HCT116 (cell line): ENCODE results near the gene MRPS27. TPM values are rescaled to one million over a fixed set of nuclear protein-coding genes. Genes with fewer than 3 reads are reported as not detected.

Experiments used
- ATAC-seq: fragments of 200-7000 bp; cut with Tn5 transposase; 2 replicates; pipeline ENCODE4 v1.9.1; 2020; ENCODE audit warnings: mild to moderate bottlenecking, moderate library complexity
- Bru-seq: library from RNA; stranded (reverse); fragments of 400-500 nt; gene quantifications from one replicate; lab custom pipeline; 2021; lab: Mats Ljungman, UMichigan
- BruChase-seq, 2 experiments: library from RNA; stranded (reverse); fragments of 400-500 nt; gene quantifications; one replicate each; lab custom pipeline; 2021; lab: Mats Ljungman, UMichigan
- BruUV-seq: library from RNA; stranded (reverse); fragments of 400-500 nt; replicated peaks from 2 replicates; lab custom pipeline; 2021; lab: Mats Ljungman, UMichigan
- CTCF ChIA-PET: fragments of 300-600 bp; sonication (Branson Sonifier 250); formaldehyde crosslinking; loops from one replicate; lab custom pipeline; 2021; ENCODE audit warnings: antibody characterized with exemption; lab: Charles Lee
- POLR2A ChIA-PET: fragments of 300-600, 350-600 bp; sonication (Branson Sonifier 250); formaldehyde crosslinking; loops from one replicate; lab custom pipeline; 2021; ENCODE audit warnings: antibody characterized with exemption; lab: Charles Lee
- RAD21 ChIA-PET, 2 experiments: fragments of 300-600 bp; sonication (Branson Sonifier 250); formaldehyde crosslinking; loops; one replicate each; lab custom pipeline; 2023; ENCODE audit warnings: low total read pairs in 2 of 2; ENCODE audit not compliant: uncharacterized antibody in 2 of 2, unreplicated experiment in 2 of 2, low non-redundant PET in 1 of 2; lab: Charles Lee
- DNase-seq: peaks from one replicate; pipeline ENCODE4 v3.0.0-alpha.2; 2010; ENCODE audit warnings: low read depth, low spot score
- H2AFZ ChIP-seq: fragments of 200-600 bp; shearing (Covaris generic), sonication (generic); 2 replicates; pipeline ENCODE4 v1.6.1; 2017; ENCODE audit warnings: low read depth, mixed run types, mixed read lengths, antibody characterized with exemption, low read length; ENCODE audit not compliant: poor library complexity, severe bottlenecking
- H3K27ac ChIP-seq: 2 replicates; pipeline ENCODE4 v1.5.1; 2012; ENCODE audit warnings: low read depth, low read length
- H3K27me3 ChIP-seq: fragments of 200-600 bp; sonication (generic); 2 replicates; pipeline ENCODE4 v1.6.1; 2016; ENCODE audit warnings: mixed run types, low read length, mixed read lengths; ENCODE audit not compliant: insufficient read depth
- H3K36me3 ChIP-seq, 2 experiments: fragments of 200-500 bp in 1 of 2; fragments of 200-600 bp in 1 of 2; sonication (Bioruptor generic) in 1 of 2; sonication (generic) in 1 of 2; 2 replicates each; pipeline versions ENCODE4 v1.5.1 to v1.6.1; 2014 to 2016; ENCODE audit warnings: low read length in 2 of 2, inconsistent platforms in 1 of 2, mixed read lengths in 1 of 2, mixed run types in 1 of 2; ENCODE audit not compliant: insufficient read depth in 2 of 2, control insufficient read depth in 1 of 2
- H3K4me1 ChIP-seq, 2 experiments: fragments of 200-600 bp in 1 of 2; sonication (generic) in 1 of 2; 2 replicates each; pipeline versions ENCODE4 v1.5.1 to v1.6.1; 2012 to 2017; ENCODE audit warnings: low read length in 2 of 2, inconsistent platforms in 1 of 2, mild to moderate bottlenecking in 1 of 2, mixed read lengths in 1 of 2, mixed run types in 1 of 2, moderate library complexity in 1 of 2; ENCODE audit not compliant: insufficient read depth in 2 of 2, control insufficient read depth in 1 of 2
- H3K4me2 ChIP-seq: fragments of 200-600 bp; sonication (generic); 2 replicates; pipeline ENCODE4 v1.6.1; 2017; ENCODE audit warnings: mixed run types, low read length, mixed read lengths
- H3K4me3 ChIP-seq, 2 experiments: fragments of 200-600 bp in 1 of 2; sonication (generic) in 1 of 2; replicated peaks in 1 of 2; 2 replicates each; pipeline ENCODE4 v1.5.1; 2011 to 2016; ENCODE audit warnings: low read length in 2 of 2, control low read depth in 1 of 2, low read depth in 1 of 2, mild to moderate bottlenecking in 1 of 2, mixed read lengths in 1 of 2, mixed run types in 1 of 2
- H3K79me2 ChIP-seq: fragments of 200-600 bp; sonication (generic); 2 replicates; pipeline ENCODE4 v1.6.1; 2017; ENCODE audit warnings: mild to moderate bottlenecking, mixed run types, low read length, moderate library complexity, mixed read lengths; ENCODE audit not compliant: insufficient read depth
- H3K9ac ChIP-seq: fragments of 200-600 bp; sonication (generic); 2 replicates; pipeline ENCODE4 v1.6.1; 2016; ENCODE audit warnings: low read length, mixed read lengths
- H3K9me2 ChIP-seq: fragments of 200-600 bp; sonication (generic), shearing (Covaris generic); 2 replicates; pipeline ENCODE4 v1.6.1; 2017; ENCODE audit warnings: mixed run types, mild to moderate bottlenecking, moderate library complexity; ENCODE audit not compliant: insufficient read depth
- H3K9me3 ChIP-seq, 2 experiments: fragments of 200-500 bp in 1 of 2; fragments of 200-600 bp in 1 of 2; sonication (Bioruptor generic) in 1 of 2; sonication (generic) in 1 of 2; 2 replicates each; pipeline ENCODE4 v1.6.1; 2014 to 2017; ENCODE audit warnings: low read length in 2 of 2, mixed read lengths in 2 of 2, inconsistent platforms in 1 of 2, low read depth in 1 of 2, mild to moderate bottlenecking in 1 of 2, mixed run types in 1 of 2, moderate library complexity in 1 of 2; ENCODE audit not compliant: control insufficient read depth in 1 of 2, insufficient read depth in 1 of 2
- H4K20me1 ChIP-seq: fragments of 200-600 bp; sonication (generic), shearing (Covaris generic); 2 replicates; pipeline ENCODE4 v1.6.1; 2017; ENCODE audit warnings: mixed run types, mild to moderate bottlenecking, moderate library complexity; ENCODE audit not compliant: insufficient read depth
- ATF3 ChIP-seq: IDR thresholded peaks from 2 replicates; pipeline ENCODE4 v1.6.1; 2012
- CBX3 ChIP-seq: IDR thresholded peaks from 2 replicates; pipeline ENCODE4 v1.6.1; 2012; ENCODE audit warnings: low read depth
- CEBPB ChIP-seq: IDR thresholded peaks from 2 replicates; pipeline ENCODE4 v1.6.1; 2012; ENCODE audit warnings: low read depth
- EGR1 ChIP-seq: IDR thresholded peaks from 2 replicates; pipeline ENCODE4 v1.6.1; 2012; ENCODE audit warnings: low read depth
- EZH2phosphoT487 ChIP-seq: fragments of 200-600 bp; IDR thresholded peaks from 2 replicates; pipeline ENCODE4 v1.6.1; 2018; ENCODE audit warnings: antibody characterized with exemption, borderline replicate concordance
- FOSL1 ChIP-seq: IDR thresholded peaks from 2 replicates; pipeline ENCODE4 v1.6.1; 2012; ENCODE audit warnings: low read depth
- JUND ChIP-seq: IDR thresholded peaks from 2 replicates; pipeline ENCODE4 v1.6.1; 2012
- MAX ChIP-seq: IDR thresholded peaks from 2 replicates; pipeline ENCODE4 v1.6.1; 2012
- POLR2A ChIP-seq: IDR thresholded peaks from 2 replicates; pipeline ENCODE4 v1.7.0; 2011; ENCODE audit warnings: borderline replicate concordance; ENCODE audit not compliant: insufficient read depth, insufficient read length; ENCODE audit errors: extremely low read depth
- POLR2AphosphoS5 ChIP-seq: IDR thresholded peaks from 2 replicates; pipeline ENCODE4 v1.6.1; 2011; ENCODE audit warnings: mild to moderate bottlenecking, low read depth, low read length, moderate library complexity
- RAD21 ChIP-seq: IDR thresholded peaks from 2 replicates; pipeline ENCODE4 v1.6.1; 2012; ENCODE audit warnings: low read depth, mild to moderate bottlenecking
- SIN3A ChIP-seq: IDR thresholded peaks from 2 replicates; pipeline ENCODE4 v1.6.1; 2012; ENCODE audit warnings: low read depth
- SP1 ChIP-seq: IDR thresholded peaks from 2 replicates; pipeline ENCODE4 v1.6.1; 2012; ENCODE audit warnings: low read depth
- SRF ChIP-seq: IDR thresholded peaks from 2 replicates; pipeline ENCODE4 v1.6.1; 2012; ENCODE audit warnings: low read depth
- TCF7L2 ChIP-seq: IDR thresholded peaks from 2 replicates; pipeline ENCODE4 v1.7.0; 2011; ENCODE audit warnings: borderline replicate concordance, inconsistent platforms; ENCODE audit not compliant: insufficient read depth, insufficient read length; ENCODE audit errors: extremely low read depth
- YY1 ChIP-seq: IDR thresholded peaks from 2 replicates; pipeline ENCODE4 v1.6.1; 2011; ENCODE audit warnings: low read length, low read depth, moderate library complexity, mild to moderate bottlenecking; ENCODE audit not compliant: insufficient replicate concordance; ENCODE audit errors: extremely low read depth
- ZBTB33 ChIP-seq: IDR thresholded peaks from 2 replicates; pipeline ENCODE4 v1.6.1; 2011; ENCODE audit warnings: mild to moderate bottlenecking, low read length, moderate library complexity; ENCODE audit not compliant: insufficient replicate concordance; ENCODE audit errors: extremely low read depth
- ZFX ChIP-seq: fragments of 450-650 bp; IDR thresholded peaks from 2 replicates; pipeline ENCODE4 v1.6.1; 2017
- intact Hi-C: fragments of 100-400 bp; cut with micrococcal nuclease; formaldehyde crosslinking; loops from 2 replicates; pipeline ENCODE4 v1.10.0; 2022
- long read RNA-seq: library from polyadenylated mRNA; unstranded; transcript quantifications from one replicate; pipeline ENCODE4 v2.0.0, GENCODE V29; 2021; ENCODE audit not compliant: unreplicated experiment
- polyA plus RNA-seq: library from polyadenylated mRNA; unstranded; fragments of >200 nt; gene quantifications from 2 replicates; pipeline ENCODE4 v1.2.1, GENCODE V29; 2012; ENCODE audit warnings: missing spikeins
- total RNA-seq: library from RNA; stranded (reverse); gene quantifications from one replicate; pipeline ENCODE4 v1.2.1, GENCODE V29; 2021; ENCODE audit not compliant: unreplicated experiment
- TF ChIP-seq, protein P1 (sequence below), 3 experiments: fragments of 200-600 bp in 1 of 3; sonication (generic) in 1 of 3; IDR thresholded peaks in 2 of 3; conservative IDR thresholded peaks in 1 of 3; 2 replicates each; pipeline ENCODE4 v1.5.1; 2012 to 2017; ENCODE audit warnings: low read depth in 2 of 3, low read length in 2 of 3, antibody characterized with exemption in 1 of 3, borderline replicate concordance in 1 of 3, control low read depth in 1 of 3, mild to moderate bottlenecking in 1 of 3, mixed read lengths in 1 of 3, mixed run types in 1 of 3, moderate library complexity in 1 of 3; ENCODE audit not compliant: insufficient read depth in 1 of 3

MRPS27 gene
- total RNA-seq: 113 TPM
- 37.7 and 51.2 TPM in 2 replicates for polyA plus RNA-seq
- Bru-seq, nascent RNA: percentile 90 among the genes with signal in this experiment
- percentile 80 among the genes with signal in this experiment for BruChase-seq, experiment 1, labeled RNA remaining after a 6-hour chase
- percentile 77 among the genes with signal in this experiment for BruChase-seq, experiment 2, labeled RNA remaining after a 2-hour chase
- long read RNA-seq, transcript MRPS27-201 (11 exons, 2,785 nt): major isoform, 184 of 248 reads
- long read RNA-seq, transcript MRPS27-202 (11 exons, 2,628 nt): minor isoform, 12 of 248 reads
- long read RNA-seq, partial matches to known transcripts: 17 of 248 reads
- long read RNA-seq, other reads (novel, unspliced or antisense): 28 of 248 reads

DNA sequence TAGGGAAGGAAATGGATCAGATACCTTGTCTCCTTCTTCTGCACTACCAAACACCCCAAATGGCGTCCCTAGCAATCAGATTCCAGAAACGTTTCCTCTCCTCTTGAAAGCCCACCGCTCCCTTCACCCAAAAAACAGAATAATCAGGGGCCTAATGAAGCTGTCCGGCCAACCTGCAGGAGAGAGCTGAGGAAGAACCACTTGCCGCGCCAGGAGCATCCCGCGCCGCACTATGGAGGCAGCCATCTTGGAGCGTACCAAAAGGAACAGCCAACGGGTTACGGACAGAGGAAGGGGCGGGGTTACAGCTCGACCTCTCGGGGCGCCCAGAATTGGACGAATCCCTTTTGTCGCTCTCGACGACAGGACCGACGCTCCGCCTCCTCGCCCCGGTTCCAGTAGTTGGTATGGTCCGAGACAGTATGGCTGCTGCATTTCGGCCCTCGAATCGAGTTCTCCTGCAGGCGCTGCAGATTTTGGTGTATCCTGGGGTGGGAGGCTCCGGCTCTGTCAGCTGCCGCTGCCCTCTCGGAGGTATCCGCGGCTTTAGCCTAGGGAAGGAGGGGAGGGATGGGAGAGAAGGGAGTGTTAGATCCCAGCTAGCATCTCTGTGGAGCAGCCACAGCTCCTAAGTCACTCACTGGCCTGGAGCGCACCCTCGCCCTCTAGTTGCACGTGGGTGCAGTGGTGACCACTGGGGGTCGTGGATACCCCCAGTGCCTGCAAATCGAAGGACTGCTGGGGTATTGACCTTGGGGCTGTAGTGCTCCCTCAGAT, at the start of gene MRPS27, which contains the start of gene PTCD2:
TSS of gene MRPS27 (minus strand) at position 265 of the 777 bp plus-strand sequence. CDS start at position 246, 19 bp downstream.
TSS of gene PTCD2 (plus strand) at position 398 of the 777 bp plus-strand sequence. CDS start at position 408, 10 bp downstream.
- peak; percentile 98 for DNase-seq
- ChIA-PET CTCF (interaction anchor here (0.9 to 1.2 kb wide), 2 partner anchors 12 to 19 kb away, joined by 3 to 9 read pairs; no protein-coding TSS in a partner anchor), RAD21 (no interaction called here), POLR2A (interaction anchor here (0.7 to 1.5 kb wide), 7 partner anchors 9 to 449 kb away, joined by 3 to 9 read pairs (median 6); no protein-coding TSS in a partner anchor)
- Histone ChIP-seq H3K4me3 (peak within 1 kb of the TSS; percentile 86 to 90), H3K9ac (peak within 1 kb of the TSS; percentile 89), H3K9me2 (no peaks in the 10 kb centered on the region), H3K4me2 (peak within 1 kb of the TSS; percentile 94), H2AFZ (no peak within 1 kb of the TSS), H3K27ac (peak within 1 kb of the TSS; percentile 67), H4K20me1 (no peaks in the 10 kb centered on the region), H3K9me3 (no peaks in the 10 kb centered on the region), H3K27me3 (no peaks in the 10 kb centered on the region), H3K79me2 (peaks cover 73% of the 10 kb centered on the region), H3K4me1 (peaks cover 20 to 34% of the 10 kb centered on the region in 2 experiments), H3K36me3 (peaks cover 4 to 6% of the 10 kb centered on the region in 2 experiments)
- BruUV-seq: no TSS peak
- intact Hi-C loops: loop anchor here (5.0 kb wide), 1 partner anchor 538 kb away; no protein-coding TSS in a partner anchor
- ATAC-seq: peak; percentile 96
- TF ChIP-seq MAX: peak; percentile 76; the same call in 1 of the 2 replicates
- TF ChIP-seq, protein P1, sequence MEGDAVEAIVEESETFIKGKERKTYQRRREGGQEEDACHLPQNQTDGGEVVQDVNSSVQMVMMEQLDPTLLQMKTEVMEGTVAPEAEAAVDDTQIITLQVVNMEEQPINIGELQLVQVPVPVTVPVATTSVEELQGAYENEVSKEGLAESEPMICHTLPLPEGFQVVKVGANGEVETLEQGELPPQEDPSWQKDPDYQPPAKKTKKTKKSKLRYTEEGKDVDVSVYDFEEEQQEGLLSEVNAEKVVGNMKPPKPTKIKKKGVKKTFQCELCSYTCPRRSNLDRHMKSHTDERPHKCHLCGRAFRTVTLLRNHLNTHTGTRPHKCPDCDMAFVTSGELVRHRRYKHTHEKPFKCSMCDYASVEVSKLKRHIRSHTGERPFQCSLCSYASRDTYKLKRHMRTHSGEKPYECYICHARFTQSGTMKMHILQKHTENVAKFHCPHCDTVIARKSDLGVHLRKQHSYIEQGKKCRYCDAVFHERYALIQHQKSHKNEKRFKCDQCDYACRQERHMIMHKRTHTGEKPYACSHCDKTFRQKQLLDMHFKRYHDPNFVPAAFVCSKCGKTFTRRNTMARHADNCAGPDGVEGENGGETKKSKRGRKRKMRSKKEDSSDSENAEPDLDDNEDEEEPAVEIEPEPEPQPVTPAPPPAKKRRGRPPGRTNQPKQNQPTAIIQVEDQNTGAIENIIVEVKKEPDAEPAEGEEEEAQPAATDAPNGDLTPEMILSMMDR (IDR thresholded peaks at IDR 0.05 in 2 of 3, conservative IDR thresholded peaks at IDR 0.05 in 1 of 3; ENCODE audit: borderline replicate concordance in 1 of 3, insufficient read depth in 1 of 3, low read depth in 2 of 3, low read length in 2 of 3): 0 out of 6 replicates have a peak, but pooled peaks of 2 of the 3 experiments have one; percentile 13 to 16
- no peak for TF ChIP-seq EGR1
- TF ChIP-seq POLR2A: peak; percentile 94
- peak; percentile 40 for TF ChIP-seq TCF7L2
- no peak for TF ChIP-seq CEBPB
- no peak for TF ChIP-seq JUND
- TF ChIP-seq RAD21: no peak
- TF ChIP-seq YY1: peak; percentile 98
- peak; percentile 85 for TF ChIP-seq SP1
- TF ChIP-seq SIN3A: no peak; the same call in 1 of the 2 replicates
- no peak for TF ChIP-seq SRF
- no peak for TF ChIP-seq CBX3
- TF ChIP-seq EZH2phosphoT487: no peak
- no peak for TF ChIP-seq ATF3
- peak; percentile 38; the same call in 1 of the 2 replicates for TF ChIP-seq ZFX
- TF ChIP-seq FOSL1: no peak
- peak; percentile 96 for TF ChIP-seq POLR2AphosphoS5
- TF ChIP-seq ZBTB33: no peak
